Measurements from ENCODE around the gene SLC25A48. TPM values are rescaled to one million over a fixed set of nuclear protein-coding genes. Genes with fewer than 3 reads are reported as not detected.

The SLC25A48 gene
- polyA plus RNA-seq, 1 donor: 0.43 TPM

- no peak for DNase-seq
These were observed 47.4 kb downstream of the SLC25A48 start for GRCh38 chr5:135881819-135882218.

- DNase-seq: no peak
These were observed 48.6 kb downstream of the SLC25A48 start for GRCh38 chr5:135883026-135883425.

- DNase-seq: no peak
These were observed 49.0 kb downstream of the SLC25A48 start for GRCh38 chr5:135883441-135883840.

- no peak for DNase-seq
These were observed 50.6 kb downstream of the SLC25A48 start for GRCh38 chr5:135885031-135885430.

GRCh38 chr5:135886136-135886535 lies 51.7 kb downstream of the SLC25A48 start:
- no peak for DNase-seq

GRCh38 chr5:135887447-135887864 lies 53.0 kb downstream of the SLC25A48 start:
- DNase-seq: peak; percentile 52

GRCh38 chr5:135887881-135888614 lies 53.6 kb downstream of the SLC25A48 start:
- DNase-seq: no peak

- DNase-seq: no peak
These were observed 55.8 kb downstream of the SLC25A48 start for GRCh38 chr5:135890296-135890695.

GRCh38 chr5:135890867-135891266 lies 56.4 kb downstream of the SLC25A48 start:
- DNase-seq: no peak

GRCh38 chr5:135891268-135891667 lies 56.8 kb downstream of the SLC25A48 start:
- DNase-seq: no peak

- no peak for DNase-seq
These were observed 57.3 kb downstream of the SLC25A48 start for GRCh38 chr5:135891791-135892190.

- no peak for DNase-seq
These were observed 59.8 kb downstream of the SLC25A48 start for GRCh38 chr5:135894276-135894675.

GRCh38 chr5:135894789-135895188 lies 60.3 kb downstream of the SLC25A48 start:
- no peak for DNase-seq

- DNase-seq: no peak
These were observed 61.1 kb downstream of the SLC25A48 start, which contains the start of gene IL9 for GRCh38 chr5:135895474-135896006. IL9 (minus strand) TSS chr5:135895841; CDS start chr5:135895816, 25 bp downstream.

GRCh38 chr5:135898651-135899050 lies 64.2 kb downstream of the SLC25A48 start:
- DNase-seq: no peak

- DNase-seq: no peak
These were observed 65.8 kb downstream of the SLC25A48 start for GRCh38 chr5:135900276-135900675.

GRCh38 chr5:135901633-135902032 lies 67.2 kb downstream of the SLC25A48 start:
- DNase-seq: no peak

GRCh38 chr5:135905144-135905543 lies 70.7 kb downstream of the SLC25A48 start:
- DNase-seq: no peak

GRCh38 chr5:135913713-135914626 lies 79.5 kb downstream of the SLC25A48 start:
- DNase-seq: no peak

- no peak for DNase-seq
These were observed 81.1 kb downstream of the SLC25A48 start for GRCh38 chr5:135915466-135916001.

- DNase-seq: no peak
These were observed 82.3 kb downstream of the SLC25A48 start for GRCh38 chr5:135916638-135917263.

- DNase-seq: no peak
These were observed 85.7 kb downstream of the SLC25A48 start for GRCh38 chr5:135920199-135920598.
